NCI-H1417 (cell line): ENCODE measurements around the gene L1CAM.

Experiments
- DNase-seq, 3 experiments: peaks; one replicate each; lab custom pipeline; 2025; lab: John Stamatoyannopoulos, UW

L1CAM gene

GRCh38 chrX:153885968-153886903 lies at the start of gene L1CAM:
Gene L1CAM (minus strand): TSS chrX:153886173. CDS start chrX:153875836, 10,337 bp downstream.
- DNase-seq, result peak; percentile 26 to 36 (median 36)

DNA sequence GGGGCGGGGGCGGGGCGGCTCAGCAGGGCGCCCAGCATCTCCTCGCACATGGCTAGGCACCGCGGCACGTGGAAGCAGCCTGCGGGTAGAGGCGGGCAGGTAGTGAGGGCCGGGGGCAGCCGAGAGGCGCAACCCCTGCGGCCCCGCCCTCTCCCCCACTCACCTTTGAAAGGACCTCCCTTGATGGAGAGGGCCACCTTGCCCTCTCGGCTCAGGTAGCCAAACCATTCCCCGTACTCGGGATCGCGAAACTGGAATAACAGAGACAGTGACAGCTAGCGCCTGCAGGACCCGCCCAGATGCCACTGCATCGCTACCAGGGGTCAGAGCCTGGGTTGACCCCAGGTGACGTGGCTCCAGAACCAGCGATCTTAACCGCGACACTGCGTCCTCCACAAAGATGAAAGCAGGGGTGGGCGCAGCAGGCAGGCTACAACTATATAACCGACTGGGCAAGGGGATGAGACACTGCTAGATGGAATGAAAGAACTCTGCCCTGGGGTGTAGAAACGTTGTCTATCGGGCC lies 49.4 kb upstream of the L1CAM start:
- peak; percentile 34 to 73 (median 57) for DNase-seq

GRCh38 chrX:153934762-153935325 lies 48.9 kb upstream of the L1CAM start, which contains the start of gene NAA10:
Gene NAA10 (minus strand): TSS chrX:153935037. CDS start chrX:153934904, 133 bp downstream.
- DNase-seq, result peak; percentile 86 to 89 (median 86)

GRCh38 chrX:153934148-153934761 lies 48.3 kb upstream of the L1CAM start:
- peak in 1 of 3 experiments; percentile 49 for DNase-seq

GRCh38 chrX:153933748-153934147 lies 47.8 kb upstream of the L1CAM start:
- DNase-seq, result no peak

- DNase-seq, result no peak
These were observed 46.4 kb upstream of the L1CAM start for GRCh38 chrX:153932220-153932915.

DNA sequence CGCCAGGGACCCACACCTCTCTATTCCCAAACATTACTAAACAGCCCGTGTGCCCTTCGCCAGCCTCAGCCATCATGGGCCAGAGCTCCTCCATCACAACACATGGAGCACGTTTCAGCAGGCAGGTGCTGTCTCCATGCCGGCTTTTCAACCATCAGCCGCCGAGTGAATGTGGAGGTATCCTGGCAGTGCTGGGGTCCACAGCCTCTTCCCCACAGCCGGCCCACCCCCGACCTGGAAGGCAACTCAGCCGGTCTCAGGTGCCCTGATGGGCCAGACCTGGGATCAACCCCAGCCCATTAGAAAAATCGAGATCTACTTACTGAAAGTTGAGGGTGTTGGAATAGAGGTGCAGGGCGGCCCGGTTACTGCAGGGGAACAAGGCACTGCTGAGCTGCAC lies 45.8 kb upstream of the L1CAM start:
- no peak for DNase-seq

- no peak for DNase-seq
These were observed 45.2 kb upstream of the L1CAM start for GRCh38 chrX:153931151-153931550.

DNA sequence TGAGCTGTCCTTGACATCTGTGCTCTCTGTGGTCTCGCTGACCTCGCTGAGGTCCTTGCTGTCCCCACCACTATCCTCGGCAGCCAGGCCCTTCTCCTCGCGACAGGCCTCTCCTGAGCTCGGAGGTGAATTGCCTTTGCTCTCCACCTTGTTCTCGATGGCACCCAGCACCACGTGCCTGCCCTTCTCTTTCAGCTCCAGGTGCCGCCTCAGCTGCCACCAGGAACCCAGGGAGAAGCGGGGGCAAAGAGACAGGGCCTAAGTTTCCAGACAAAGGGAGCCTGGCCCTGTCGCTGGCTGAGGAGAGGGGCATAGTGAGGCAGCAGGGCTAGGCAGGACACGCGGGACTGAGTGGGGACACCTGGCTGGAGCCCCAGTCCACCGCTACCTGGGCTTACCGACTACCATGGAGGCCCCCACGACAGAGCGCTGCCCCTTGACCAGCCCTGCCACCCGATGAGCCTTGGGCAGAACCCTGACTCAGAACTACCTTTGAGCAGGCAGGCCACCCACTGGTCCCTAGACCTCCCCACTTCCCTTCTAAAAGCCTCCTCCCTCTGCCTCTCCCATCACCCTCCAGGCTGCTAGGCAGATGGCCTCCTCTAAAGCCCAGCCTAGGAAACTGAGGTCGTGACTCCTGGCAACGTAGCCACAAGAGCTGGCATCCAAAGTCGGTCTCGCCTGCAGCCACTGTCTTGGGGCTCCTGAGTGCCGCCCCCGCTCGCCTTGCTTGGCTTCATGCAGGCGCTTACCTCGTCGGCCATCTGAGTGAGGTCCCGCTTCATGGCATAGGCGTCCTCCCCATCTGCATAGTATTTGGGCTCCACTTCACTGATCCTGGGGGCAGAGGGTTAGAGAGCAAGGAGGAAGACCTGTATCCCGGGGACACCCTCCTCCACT lies 44.3 kb upstream of the L1CAM start:
- DNase-seq, result no peak

DNA sequence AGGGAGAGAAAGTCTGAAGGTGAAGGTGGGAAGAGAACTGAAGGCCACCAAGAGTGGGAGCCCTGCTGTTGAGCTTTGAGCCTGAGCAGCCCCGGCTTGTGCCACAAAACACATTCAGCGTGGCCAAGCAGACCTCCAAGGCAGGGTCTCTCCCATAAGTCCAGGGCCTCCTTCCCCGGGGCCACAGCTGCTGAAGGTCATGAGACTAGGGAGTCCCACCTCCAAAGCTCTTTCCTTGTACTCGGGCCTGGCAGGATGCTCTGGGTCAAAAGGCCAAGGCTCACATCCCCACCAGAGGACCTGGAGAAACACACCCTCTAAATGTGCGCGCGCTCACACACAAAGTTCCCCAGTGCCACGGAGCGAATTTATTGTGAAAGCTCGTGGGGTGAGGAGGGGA lies 43.6 kb upstream of the L1CAM start:
- no peak for DNase-seq

GRCh38 chrX:153928846-153929245 lies 42.9 kb upstream of the L1CAM start:
- no peak for DNase-seq

DNA sequence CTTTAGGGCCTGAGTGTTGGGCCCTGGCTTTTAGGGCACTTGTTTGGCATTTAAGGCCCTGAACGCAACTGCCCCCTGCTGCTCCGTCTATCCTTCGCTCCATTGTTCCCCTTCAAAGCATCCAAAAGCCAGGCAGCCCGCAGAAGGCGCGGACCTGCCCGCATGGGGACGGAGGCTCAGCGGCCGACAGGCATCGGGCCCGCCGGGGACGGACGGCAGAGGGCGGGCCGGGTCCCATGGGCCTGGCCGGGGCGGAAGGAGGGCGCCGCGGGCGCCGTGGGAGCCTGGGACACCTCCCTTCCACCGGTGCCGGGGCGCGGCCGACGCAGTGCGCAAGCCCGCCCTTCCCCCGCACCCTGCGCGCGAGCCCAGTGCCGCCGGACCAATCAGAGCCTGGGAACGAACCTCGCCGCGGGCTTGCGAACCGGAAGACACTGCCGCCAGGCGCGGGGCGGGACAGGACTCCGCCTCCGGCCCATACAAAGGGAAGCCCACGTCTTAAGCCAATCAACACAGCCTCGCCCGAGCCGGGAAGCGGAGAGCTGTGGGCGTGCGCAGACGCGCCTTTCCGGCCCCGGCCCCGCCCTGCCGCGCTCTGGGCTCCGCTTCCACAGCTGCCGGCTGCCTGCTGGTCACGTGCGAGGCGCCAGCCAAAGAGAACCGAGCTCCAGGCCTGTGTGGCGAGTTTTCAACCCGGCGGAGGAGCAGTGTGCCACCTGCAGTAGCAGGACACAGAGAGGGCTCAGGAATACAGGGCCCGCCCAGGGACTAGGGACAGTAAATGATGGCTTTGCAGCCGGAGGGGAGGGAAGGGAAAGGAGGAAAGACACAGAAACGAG lies 42.2 kb upstream of the L1CAM start:
- peak; percentile 99 for DNase-seq

DNA sequence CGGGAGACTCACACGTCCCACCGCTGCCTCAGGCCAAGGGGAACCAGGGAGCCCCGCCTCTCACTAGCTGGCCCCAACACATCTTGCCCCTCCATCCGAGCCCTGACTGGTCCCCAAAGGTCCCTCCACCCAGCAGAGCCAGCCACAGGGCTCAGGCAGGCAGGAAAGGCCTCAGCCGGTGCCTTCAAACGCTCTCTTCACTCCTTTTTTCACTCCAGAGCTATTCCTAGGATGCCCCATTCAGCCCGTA lies 41.6 kb upstream of the L1CAM start:
- DNase-seq, result no peak

- peak; percentile 51 to 87 (median 72) for DNase-seq
These were observed 41.1 kb upstream of the L1CAM start for GRCh38 chrX:153926858-153927671.

GRCh38 chrX:153926552-153926857 lies 40.5 kb upstream of the L1CAM start:
- DNase-seq, result no peak

- peak in 2 of 3 experiments; percentile 63 to 73 for DNase-seq
These were observed 40.0 kb upstream of the L1CAM start, which contains the start of gene ARHGAP4 for GRCh38 chrX:153925739-153926551. Gene ARHGAP4 (minus strand): TSS chrX:153926264. CDS start chrX:153926202, 62 bp downstream.

GRCh38 chrX:153925387-153925738 lies 39.4 kb upstream of the L1CAM start:
- DNase-seq, result no peak

GRCh38 chrX:153924149-153924861 lies 38.3 kb upstream of the L1CAM start:
- DNase-seq, result peak in 1 of 3 experiments; percentile 62
